GM21717 (cell line): ENCODE measurements around the gene THOC6.
"Not testable (repeated sequence)": the region's sequence is repeated elsewhere in the genome, so short reads cannot be mapped to it uniquely, and the experiment has no call there.

Experiments used
- ATAC-seq: cut with Tn5 transposase; IDR thresholded peaks from one replicate; pipeline ENCODE4 v1.9.1; 2021; ENCODE audit warnings: mild to moderate bottlenecking, moderate library complexity; ENCODE audit not compliant: unreplicated experiment

The THOC6 gene

DNA sequence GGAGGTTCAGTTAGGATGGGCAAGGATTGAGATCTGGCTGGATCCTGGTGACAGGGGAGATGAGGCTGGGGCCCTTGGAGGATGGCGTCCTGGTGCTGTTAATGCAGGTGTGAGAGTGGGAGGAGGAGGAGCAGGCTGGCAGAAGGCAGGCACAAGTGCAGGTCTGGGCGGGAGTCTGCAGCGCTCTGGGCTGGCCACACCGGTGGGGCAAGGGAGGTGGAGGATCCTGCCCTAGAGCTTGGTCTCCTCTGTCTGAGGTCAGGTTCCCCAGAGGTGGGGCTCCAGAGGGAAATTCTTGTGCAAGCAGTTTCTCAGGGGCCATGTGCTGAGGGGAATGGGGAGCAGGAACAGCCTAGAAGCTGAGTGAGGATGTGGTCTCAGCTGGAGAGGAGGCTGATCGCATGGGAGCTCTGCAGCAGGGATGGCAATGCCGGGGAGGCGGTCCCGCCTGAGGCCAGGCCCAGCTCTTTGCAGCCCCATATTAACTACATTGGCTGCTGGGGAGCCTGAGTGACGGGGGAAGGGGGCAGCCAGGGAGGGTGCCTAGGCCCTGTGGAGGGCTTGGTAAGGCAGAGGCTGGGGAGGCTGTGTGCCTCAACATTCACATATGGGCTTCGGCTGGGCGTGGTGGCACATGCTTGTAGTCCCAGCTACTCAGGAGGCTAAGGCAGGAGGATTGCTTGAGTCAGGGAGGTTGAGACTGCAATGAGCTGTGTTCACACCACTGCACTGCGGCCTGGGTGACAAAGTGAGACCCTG is 28.9 kb downstream of the THOC6 start:
- not testable (repeated sequence) for ATAC-seq

DNA sequence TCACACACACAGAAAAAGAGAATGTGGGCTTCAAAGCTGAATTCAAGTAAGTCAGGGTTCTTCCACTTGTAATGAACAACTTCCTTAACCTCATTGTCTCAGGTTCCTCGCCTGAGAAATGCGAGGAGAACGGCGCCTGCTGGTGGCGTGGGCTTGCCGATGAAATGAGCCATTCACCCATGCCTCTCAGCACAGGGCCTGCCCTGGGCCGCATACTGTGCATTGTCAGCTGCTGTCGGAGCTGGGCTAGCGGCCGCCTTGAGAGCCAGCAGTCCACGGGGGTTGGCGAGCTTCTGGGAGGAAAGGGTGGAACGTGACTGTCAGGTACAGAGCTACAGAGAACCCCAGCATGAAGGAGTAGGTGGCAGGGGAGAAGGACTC is 29.5 kb downstream of the THOC6 start:
- ATAC-seq = not testable (repeated sequence)

DNA sequence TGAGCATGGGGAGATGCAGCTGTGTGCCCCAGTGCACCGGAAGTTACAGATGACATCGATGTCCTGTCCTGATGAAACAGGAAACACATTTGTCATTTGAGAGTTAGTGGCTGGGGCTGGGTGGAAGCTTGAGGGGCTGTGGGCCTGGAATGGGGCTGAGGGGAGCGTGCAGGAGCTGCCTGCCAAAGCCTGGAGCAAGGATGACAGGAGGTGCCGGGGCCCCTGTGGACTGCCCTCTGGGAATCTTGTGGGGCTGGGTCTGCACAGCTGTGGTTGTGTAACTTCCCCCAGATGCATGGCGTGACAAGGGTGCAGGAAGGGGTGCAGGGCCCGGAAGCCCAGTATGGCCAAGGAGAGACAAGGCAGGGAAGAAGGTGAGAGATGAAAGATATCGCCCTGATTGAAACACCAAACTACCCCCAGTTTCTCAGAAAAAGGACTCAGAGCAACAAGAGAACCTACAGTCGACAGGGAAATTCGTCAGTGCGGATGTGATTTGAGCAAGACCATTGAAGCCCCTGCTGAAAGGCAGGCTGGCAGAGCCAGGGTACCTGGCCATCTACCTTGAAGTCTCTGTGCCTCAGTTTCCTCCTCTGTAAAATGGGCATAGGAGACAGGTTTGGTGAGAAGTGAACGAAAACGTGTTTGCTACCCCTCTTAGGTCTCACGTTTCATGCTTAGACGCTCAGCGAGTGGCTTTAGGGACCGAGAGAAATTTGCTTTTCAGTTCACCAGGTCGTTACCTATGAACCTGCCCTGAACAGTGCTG is 31.3 kb downstream of the THOC6 start:
- no peak for ATAC-seq

DNA sequence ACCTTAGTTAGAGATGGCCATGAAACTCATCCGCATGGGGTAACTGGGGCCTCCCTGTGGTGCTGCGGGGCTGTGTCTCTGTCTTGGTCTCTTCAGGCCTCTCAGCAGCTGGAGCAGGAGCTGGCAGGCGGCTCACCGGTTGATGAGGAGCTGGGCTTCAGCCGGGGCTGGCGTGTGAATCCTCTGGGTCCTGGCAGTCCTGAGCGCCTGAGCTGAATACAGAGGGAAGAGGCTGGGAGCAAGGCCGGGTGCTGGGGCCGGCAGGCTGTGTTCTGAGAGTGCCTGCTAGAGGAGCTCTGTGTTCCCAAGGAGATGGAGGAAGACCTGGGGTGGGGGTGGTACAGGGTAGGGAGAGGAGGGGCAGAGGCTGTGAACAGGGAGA is 31.9 kb downstream of the THOC6 start:
- ATAC-seq = not testable (repeated sequence)

DNA sequence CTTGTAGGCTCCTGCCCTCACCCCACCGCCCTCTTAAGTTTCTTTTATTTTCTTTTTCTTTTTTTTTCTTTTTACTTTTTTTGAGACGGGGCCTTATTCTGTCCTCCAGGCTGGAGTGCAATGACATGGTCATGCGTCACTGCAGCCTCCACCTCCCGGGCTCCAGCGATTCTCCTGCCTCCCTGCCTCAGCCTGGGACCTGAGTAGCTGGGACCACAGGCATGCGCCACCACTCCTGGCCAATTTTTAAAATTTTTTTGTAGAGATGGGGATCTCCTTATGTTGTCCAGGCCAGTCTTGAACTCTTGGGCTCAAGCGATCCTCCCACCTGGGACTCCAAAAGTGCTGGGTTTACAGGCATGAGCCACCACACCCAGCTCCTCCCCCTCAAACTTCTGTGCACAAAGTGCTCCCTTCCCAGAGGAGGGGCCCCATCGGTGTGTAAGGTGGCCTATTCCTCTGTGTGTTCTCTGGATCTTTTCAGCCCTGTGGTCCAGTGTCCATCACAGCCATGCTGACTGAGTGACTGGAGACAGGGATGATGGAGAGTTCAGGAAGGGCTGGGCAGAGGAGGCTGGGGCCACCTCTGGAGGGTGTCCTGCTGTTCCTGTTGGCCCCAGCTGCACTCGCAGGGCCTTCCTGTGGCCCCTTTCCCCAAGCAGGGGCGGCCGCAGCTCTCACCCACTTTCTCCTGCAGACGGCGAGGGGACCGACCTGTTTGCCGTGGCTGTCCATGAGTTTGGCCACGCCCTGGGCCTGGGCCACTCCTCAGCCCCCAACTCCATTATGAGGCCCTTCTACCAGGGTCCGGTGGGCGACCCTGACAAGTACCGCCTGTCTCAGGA is 32.7 kb downstream of the THOC6 start:
- no peak for ATAC-seq

DNA sequence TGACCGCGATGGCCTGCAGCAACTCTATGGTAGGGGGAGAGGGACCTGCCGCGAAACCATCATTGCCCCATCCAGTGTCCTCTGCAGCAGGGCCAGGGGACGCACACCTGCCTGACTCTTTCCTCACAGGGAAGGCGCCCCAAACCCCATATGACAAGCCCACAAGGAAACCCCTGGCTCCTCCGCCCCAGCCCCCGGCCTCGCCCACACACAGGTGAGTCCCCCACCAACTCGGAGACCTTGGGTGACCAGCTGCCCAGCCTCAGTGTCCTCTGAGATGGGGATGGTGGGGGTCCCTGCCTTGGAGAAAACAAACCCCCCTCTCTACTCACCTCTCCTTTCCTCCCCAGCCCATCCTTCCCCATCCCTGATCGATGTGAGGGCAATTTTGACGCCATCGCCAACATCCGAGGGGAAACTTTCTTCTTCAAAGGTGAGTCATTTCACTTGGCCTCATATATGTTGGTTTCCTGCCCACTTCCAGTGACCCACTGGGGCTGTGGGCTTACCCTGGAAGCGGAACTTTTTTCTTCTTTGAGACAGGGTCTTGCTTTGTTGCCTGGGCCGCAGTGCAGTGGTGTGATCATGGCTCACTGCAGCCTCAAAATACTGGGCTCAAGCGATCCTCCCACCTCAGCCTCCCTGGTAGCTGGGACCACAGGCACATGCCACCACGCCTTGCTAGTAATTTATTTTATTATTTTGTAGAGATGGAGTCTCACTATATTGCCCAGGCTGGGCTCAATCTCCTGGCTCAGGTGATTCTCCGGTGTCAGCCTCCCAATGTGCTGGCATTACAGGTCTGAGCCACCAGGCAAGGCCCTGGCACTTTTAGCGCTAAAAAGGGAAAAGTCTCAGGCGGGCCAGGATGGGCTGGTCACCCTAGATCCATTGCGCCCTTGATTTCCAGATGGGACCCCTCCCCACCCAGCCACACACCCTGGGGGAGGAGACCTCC is 33.6 kb downstream of the THOC6 start:
- ATAC-seq = no peak

DNA sequence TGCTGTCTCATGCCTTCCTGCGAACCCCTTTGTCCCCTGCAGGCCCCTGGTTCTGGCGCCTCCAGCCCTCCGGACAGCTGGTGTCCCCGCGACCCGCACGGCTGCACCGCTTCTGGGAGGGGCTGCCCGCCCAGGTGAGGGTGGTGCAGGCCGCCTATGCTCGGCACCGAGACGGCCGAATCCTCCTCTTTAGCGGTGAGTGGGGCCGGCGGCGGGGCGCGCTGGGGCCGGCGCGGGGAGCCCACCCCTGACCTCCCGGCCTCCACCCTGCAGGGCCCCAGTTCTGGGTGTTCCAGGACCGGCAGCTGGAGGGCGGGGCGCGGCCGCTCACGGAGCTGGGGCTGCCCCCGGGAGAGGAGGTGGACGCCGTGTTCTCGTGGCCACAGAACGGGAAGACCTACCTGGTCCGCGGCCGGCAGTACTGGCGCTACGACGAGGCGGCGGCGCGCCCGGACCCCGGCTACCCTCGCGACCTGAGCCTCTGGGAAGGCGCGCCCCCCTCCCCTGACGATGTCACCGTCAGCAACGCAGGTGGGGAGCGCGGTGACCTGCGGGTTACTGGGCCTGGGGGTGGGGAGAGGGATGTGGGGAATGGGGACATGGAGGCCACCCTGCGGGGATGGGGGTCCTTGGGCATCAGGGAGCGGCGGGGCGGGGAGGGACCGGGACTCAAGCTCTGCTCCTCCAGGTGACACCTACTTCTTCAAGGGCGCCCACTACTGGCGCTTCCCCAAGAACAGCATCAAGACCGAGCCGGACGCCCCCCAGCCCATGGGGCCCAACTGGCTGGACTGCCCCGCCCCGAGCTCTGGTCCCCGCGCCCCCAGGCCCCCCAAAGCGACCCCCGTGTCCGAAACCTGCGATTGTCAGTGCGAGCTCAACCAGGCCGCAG is 34.5 kb downstream of the THOC6 start:
- ATAC-seq = no peak

DNA sequence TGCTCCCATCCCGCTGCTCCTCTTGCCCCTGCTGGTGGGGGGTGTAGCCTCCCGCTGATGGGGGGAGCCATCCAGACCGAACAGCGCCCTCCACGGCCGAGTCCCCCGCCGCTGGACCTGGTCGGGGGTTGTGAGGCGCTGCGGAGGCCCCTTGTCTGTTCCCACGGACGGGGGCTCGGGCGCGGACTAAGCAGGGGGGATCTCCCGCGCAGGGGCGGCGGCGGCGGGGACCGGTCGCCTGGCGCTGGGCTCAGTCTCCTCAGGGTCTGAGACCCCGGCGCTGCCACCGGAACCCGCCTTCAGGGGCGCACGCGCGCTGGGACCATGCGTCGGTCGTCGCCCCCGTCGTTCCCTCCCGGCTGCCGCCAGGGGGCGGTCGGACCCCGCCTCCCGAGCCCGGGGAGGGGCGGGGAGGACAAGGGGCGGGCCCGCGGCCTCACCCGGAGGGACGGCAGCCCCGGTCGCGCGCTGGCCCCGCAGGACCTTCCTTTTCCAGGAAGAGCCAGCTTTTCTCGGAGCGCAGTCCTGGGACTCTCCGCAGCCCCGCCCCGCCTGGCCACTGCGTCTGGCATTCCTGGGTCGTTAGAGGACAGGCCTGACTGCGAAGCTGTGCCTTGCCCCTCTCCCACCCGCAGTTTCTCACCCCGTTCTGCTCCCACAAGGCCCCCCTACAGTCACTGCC is 35.3 kb downstream of the THOC6 start:
- peak; percentile 58 for ATAC-seq

- peak; percentile 6 for ATAC-seq
These were observed 35.9 kb downstream of the THOC6 start for GRCh38 chr16:3059723-3060242.

GRCh38 chr16:3060339-3061127 is 36.7 kb downstream of the THOC6 start:
- ATAC-seq = no peak

DNA sequence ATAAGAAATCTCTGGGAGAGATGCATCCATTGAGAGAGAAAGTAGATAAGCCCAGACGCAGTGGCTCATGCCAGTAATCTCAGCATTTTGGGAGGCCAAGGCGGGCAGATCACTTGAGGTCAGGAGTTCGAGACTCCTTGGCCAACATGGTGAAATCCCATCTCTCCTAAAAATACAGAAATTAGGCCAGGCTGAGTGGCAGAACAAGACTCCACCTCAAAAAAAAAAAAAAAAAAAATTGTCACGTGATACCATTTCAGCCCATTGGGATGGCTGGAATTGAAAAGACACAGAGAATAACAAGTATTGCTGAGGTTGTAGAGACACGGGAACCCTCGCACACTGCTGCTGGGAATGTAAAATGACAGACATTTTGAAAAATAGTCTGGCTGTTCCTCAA is 38.7 kb downstream of the THOC6 start:
- ATAC-seq = no peak

GRCh38 chr16:3063625-3064386 is 40.0 kb downstream of the THOC6 start:
- no peak for ATAC-seq

DNA sequence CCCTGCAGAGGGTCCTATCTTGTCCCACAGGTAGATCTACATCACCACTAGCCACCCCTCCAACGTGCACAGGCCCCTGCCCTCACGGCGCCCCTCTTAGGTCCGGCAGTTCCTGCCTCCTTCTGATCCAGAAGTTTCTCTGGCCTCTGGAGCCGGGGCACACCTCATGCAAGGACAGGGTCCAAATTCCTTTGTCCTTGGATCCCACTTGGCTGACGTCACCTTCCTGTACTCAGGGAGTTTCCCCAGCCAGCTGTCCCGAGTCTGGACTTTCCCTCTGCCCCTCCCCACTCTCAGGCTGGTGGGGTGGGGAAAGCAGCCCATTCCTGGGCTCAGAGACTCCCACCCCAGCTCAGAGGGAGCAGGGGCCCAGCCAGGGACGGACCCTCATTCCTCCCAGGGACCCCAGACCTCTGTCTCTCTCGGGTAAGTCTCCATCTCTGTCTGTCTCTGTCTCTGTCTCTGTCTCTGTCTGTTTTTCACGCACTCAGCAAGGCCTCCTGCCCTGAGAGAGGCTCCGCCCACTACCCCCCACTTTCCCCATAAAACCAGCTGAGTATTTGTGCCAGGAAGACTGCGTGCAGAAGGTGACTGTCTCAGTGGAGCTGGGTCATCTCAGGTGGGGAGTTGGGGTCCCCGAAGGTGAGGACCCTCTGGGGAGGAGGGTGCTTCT is 41.4 kb downstream of the THOC6 start, which contains the start of gene IL32:
IL32 (plus strand) TSS at position 572 of the 673 bp plus-strand sequence. CDS start 172 bp downstream, outside the sequence.
- no peak for ATAC-seq

DNA sequence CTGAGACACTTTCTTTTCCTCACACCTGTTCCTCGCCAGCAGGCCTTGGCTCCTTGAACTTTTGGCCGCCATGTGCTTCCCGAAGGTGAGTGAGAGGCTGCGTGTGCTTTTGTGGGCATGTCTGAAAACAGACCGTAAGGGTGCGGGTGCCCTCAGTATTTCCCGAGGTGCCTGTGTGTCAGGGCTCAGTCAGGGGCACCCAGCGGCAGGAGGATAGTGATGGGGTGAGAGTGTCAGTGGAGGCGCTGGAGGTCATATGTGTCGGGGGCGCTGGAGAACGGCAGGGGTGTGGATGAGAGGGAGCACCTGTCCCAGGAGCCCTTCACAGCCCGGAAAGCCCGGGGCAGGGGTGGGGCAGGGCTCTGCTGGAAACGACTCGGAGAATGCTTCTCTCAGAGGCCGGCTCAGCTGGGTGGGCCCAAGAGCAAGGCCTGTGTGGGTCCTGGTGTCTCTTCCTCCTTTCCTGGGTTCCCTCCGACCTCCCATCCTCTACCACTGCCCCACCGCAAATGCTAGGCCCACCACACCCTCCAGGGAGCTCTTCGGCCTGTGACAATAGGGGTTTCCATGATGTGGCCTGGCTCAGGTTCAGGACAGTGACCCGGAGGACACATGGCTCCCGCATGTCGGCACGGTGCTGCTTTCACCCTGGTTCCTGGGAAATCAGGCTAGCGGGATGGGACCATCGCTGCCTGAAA is 42.1 kb downstream of the THOC6 start:
- ATAC-seq = no peak

DNA sequence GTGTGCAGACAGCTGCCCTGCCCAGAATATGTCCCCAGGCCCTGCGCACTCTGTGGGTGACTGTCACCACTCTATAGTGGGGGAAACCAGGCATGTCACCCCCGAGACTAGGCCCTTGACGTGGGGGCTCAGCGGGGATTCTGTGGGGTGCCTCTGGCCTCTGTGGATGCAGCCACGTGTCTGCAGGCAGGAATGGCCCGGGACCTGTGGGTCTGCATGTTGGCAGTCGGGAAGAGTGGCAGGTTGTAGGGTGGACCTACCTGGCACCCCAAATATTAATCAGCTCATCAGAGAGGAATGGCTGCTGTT is 42.6 kb downstream of the THOC6 start:
- ATAC-seq = no peak

- ATAC-seq = no peak
These were observed 44.7 kb downstream of the THOC6 start for GRCh38 chr16:3068487-3068886.
